Chondrocyte (in vitro differentiated cells): ENCODE measurements around the gene CFAP54. TPM values are rescaled to one million over a fixed set of nuclear protein-coding genes. Genes with fewer than 3 reads are reported as not detected.

Source experiments
- DNase-seq: peaks from one replicate; pipeline ENCODE4 v3.0.0; 2021; ENCODE audit warnings: mixed read lengths, low spot score
- H3K27ac Mint-ChIP-seq: one replicate; pipeline ENCODE4 v1.8.0; 2021; ENCODE audit warnings: mild to moderate bottlenecking, moderate library complexity, mixed read lengths; ENCODE audit not compliant: unreplicated experiment
- H3K27me3 Mint-ChIP-seq: 2 replicates; pipeline ENCODE4 v1.8.0; 2021; ENCODE audit warnings: low read depth, mixed read lengths
- H3K36me3 Mint-ChIP-seq: 2 replicates; pipeline ENCODE4 v1.8.0; 2021; ENCODE audit warnings: low read depth, mixed read lengths
- H3K4me1 Mint-ChIP-seq: 2 replicates; pipeline ENCODE4 v1.8.0; 2021; ENCODE audit warnings: low read depth, mild to moderate bottlenecking, mixed read lengths
- H3K4me3 Mint-ChIP-seq: one replicate; pipeline ENCODE4 v1.8.0; 2021; ENCODE audit warnings: mild to moderate bottlenecking, moderate library complexity, mixed read lengths; ENCODE audit not compliant: unreplicated experiment
- H3K9me3 Mint-ChIP-seq: 2 replicates; pipeline ENCODE4 v1.8.0; 2021; ENCODE audit warnings: low read depth, mixed read lengths
- long read RNA-seq: library from polyadenylated mRNA; stranded (forward); transcript quantifications from one replicate; pipeline ENCODE4 v2.0.0, GENCODE V29; 2021
- total RNA-seq: library from RNA; stranded (reverse); gene quantifications from 3 replicates; pipeline ENCODE4 v1.2.1, GENCODE V29; 2021
- TF ChIP-seq, protein P1 (sequence below): fragments of 200-600 bp; sonication (generic); IDR thresholded peaks from 2 replicates; pipeline ENCODE4 v1.5.0; 2021; ENCODE audit warnings: antibody characterized with exemption, mild to moderate bottlenecking, moderate library complexity

CFAP54 gene, protein sequence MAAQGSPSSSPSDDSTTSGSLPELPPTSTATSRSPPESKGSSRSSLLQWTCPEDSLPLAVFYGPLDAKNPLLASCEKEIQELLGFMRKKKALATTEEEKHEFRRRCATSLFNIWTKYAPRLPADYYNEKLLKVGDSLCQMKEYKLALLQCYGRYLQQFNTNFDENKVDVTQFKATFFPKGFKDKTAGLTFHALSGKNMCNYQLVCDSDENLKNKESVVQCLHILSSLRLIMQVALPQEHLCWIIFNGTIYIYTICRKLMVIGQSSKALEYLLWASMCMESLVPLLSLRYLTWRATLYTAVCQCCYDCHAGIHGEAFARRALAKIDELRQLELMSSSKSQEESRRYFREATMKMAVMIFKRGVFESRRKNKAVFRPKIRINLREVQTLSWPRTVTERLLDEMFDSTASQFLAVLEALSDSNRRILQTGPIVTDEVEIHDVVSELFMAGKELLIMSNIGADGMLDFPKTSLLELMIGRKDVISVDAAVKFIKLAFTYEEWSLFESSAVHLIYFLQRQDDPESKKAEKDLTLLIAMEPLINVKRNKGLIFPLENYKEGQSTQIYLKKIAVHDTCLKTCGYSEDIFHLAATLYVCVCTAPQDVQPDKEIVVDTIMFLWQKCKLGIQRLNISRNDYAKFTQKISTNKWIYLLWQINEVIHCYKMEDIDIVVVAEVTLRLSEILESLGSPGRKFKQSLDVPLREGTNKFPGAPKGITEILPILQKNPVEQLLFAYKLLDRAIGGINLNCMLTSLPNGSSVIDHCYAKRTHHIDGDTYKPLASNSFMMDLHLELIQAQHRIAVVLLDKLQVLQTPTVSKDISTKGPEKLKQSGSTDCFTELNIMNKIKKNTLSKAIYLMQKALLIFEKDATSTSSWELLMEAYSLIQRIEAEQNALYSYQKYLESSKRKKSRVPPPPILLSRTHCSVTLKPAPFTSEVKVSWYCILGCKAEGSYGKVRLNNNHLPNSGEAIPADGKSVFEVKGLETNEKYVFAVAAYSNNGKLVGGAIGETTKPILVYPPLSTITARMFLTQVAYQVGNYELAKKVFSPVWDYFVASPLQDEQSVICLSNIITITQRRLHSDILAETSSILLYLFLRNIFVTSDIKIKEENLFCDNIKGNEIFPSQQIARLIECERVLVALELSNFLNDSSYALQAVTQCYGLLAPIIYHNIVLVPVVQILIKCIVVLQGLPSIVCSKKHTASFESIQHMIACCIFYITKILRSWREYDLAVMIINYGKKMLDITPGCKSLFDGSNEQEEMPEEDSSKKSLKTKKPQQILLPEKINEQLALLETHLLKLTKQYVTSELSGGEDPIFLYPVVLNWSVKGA (N-terminal part only)
- 0.15 to 1.1 TPM (median 0.44 TPM) in 3 replicates for total RNA-seq
- long read RNA-seq, result 0 reads

DNA sequence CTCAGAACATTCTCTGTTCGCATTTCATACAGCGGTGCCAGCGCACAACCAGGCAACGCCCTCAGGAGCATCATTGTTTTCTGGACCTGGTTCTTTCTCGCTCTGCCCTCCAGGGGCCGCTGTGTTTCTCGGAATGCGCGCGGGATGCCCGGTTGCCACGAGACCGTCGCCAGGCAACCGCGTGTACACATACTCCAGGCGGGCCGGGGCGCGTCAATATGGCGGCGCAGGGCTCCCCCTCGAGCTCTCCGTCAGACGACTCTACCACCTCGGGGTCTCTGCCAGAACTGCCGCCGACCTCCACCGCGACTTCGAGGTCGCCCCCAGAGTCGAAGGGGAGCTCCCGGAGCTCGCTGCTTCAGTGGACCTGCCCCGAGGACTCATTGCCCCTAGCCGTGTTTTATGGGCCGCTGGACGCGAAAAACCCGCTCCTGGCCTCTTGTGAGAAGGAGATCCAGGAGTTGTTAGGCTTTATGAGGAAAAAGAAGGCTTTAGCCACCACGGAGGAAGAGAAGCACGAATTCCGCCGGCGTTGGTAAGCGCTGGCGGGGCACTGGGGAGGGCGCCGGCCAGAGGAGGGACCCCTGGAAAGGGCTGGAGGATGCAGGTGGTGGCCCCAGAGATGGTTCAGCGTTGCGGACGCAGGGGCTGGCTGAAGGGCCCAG, at the start of gene CFAP54:
CFAP54 (plus strand) TSS at position 186 of the 665 bp plus-strand sequence; CDS start at position 219, 33 bp downstream.
- Mint-ChIP-seq H3K4me3 (peak within 1 kb of the TSS; percentile 93), H3K27me3 (no peaks in the 10 kb centered on the region), H3K4me1 (peaks cover 18% of the 10 kb centered on the region), H3K36me3 (no peaks in the 10 kb centered on the region), H3K9me3 (no peaks in the 10 kb centered on the region), H3K27ac (peak within 1 kb of the TSS; percentile 94)
- DNase-seq, result peak; percentile 96
- TF ChIP-seq, protein P1, sequence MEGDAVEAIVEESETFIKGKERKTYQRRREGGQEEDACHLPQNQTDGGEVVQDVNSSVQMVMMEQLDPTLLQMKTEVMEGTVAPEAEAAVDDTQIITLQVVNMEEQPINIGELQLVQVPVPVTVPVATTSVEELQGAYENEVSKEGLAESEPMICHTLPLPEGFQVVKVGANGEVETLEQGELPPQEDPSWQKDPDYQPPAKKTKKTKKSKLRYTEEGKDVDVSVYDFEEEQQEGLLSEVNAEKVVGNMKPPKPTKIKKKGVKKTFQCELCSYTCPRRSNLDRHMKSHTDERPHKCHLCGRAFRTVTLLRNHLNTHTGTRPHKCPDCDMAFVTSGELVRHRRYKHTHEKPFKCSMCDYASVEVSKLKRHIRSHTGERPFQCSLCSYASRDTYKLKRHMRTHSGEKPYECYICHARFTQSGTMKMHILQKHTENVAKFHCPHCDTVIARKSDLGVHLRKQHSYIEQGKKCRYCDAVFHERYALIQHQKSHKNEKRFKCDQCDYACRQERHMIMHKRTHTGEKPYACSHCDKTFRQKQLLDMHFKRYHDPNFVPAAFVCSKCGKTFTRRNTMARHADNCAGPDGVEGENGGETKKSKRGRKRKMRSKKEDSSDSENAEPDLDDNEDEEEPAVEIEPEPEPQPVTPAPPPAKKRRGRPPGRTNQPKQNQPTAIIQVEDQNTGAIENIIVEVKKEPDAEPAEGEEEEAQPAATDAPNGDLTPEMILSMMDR, result peak; percentile 93

DNA sequence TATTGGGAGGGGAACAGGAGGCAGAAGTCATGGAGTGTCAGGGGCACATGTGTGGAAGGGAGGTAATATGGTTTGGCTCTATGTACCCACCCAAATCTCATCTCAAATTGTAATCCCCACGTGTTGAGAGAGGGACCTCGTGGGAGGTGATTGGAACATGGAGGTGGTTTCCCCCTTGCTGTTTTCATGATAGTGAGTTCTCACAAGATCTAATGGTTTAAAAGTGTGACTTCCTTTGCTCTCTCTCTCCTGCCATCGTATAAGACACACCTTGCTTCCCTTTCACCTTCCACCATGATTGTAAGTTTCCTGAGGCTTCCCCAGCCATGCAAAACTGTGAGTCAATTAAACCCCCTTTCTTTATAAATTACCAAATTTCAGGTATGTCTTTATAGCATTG, 47.6 kb upstream of the CFAP54 start:
- no peaks in the 10 kb centered on the region for H3K36me3 Mint-ChIP-seq
- DNase-seq, result no peak
- H3K27ac Mint-ChIP-seq, result no peak overlapping the region

DNA sequence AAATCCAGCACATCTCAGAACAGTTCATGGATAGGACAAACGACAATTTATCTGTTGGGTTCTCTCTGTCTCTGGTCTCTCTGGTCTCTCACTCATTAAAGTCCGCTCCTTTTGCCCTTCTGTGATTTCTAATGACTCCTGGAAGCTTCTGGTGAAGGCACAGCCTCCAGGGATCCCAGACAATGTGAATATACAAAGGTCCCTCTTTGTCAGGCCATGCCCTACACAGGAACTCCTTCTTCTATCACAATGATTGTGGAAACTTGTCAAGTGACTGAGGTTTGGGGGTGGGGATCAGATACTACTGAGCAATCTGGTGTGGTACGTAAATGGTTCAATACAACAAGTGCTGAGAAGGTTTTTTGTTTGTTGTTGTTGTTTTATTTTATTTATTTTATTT, 46.5 kb upstream of the CFAP54 start:
- no peak overlapping the region for H3K27ac Mint-ChIP-seq
- H3K27me3 Mint-ChIP-seq, result no peaks in the 10 kb centered on the region
- peaks cover 3% of the 10 kb centered on the region for H3K9me3 Mint-ChIP-seq
- H3K36me3 Mint-ChIP-seq, result no peaks in the 10 kb centered on the region
- no peak for DNase-seq
- H3K4me1 Mint-ChIP-seq, result peaks cover 15% of the 10 kb centered on the region
- TF ChIP-seq, protein P1, result no peak
- H3K4me3 Mint-ChIP-seq, result no peak overlapping the region

More for the DNA sequence above, 47.6 kb upstream of the CFAP54 start:
- Mint-ChIP-seq H3K9me3 (peaks cover 3% of the 10 kb centered on the region), H3K27me3 (no peaks in the 10 kb centered on the region), H3K4me3 (no peak overlapping the region), H3K4me1 (peaks cover 16% of the 10 kb centered on the region)
- TF ChIP-seq, protein P1, result no peak

DNA sequence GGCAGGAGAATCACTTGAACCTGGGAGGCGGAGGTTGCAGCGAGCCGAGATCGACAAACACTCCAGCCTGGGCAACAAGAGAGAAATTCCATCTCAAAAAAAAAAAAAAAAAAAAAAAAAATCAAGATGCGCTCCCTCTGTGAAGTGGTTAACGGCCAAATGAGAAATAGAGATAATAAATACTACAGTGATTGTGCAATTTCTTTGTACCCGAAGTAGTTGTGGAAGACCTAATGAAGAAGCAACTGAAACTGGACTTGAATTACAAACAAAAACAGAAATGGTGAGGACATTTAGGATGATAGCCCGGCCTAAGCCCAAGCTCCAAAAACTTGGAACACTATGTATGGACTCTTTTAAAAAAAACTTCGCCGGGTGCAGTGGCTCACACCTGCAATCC, 45.0 kb upstream of the CFAP54 start:
- DNase-seq, result no peak
- Mint-ChIP-seq H3K4me3 (no peak overlapping the region), H3K4me1 (peaks cover 19% of the 10 kb centered on the region), H3K9me3 (peaks cover 3% of the 10 kb centered on the region), H3K27ac (no peak overlapping the region), H3K36me3 (no peaks in the 10 kb centered on the region), H3K27me3 (no peaks in the 10 kb centered on the region)
- TF ChIP-seq, protein P1, result no peak
